GM21737 (cell line): ENCODE data around the gene PIGB.
"Not testable (repeated sequence)": the region's sequence is repeated elsewhere in the genome, so short reads cannot be mapped to it uniquely, and the experiment has no call there.

Experiments used
- ATAC-seq: cut with Tn5 transposase; IDR thresholded peaks from one replicate; pipeline ENCODE4 v1.9.1; 2021; ENCODE audit warnings: mild to moderate bottlenecking, moderate library complexity; ENCODE audit not compliant: unreplicated experiment

The PIGB gene

DNA sequence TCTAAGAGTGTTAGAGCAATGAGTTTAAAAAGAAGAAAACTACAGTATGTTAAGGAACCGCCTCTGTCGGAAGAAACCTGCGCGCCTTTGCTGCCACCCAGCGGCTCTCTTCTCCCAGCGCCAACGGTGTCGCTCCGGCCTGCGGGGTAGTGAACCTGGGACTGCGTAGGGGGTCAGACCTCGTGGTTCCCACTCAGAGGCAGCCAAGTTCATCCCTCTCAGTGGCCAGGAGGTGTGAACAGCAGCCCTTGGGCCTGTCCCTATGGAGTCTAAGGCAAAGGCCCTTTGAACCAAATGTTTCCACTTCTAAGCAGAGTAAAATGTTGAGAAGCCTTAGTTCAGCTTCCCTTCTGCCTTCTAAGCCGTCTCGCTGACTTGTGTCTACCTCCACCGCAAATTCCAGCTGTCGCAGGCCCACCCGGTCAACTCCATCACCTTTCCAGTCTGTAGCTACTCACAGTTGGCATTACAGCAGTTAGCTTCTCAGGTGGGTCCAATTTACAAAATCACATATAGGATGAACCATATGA, 28.4 kb upstream of the PIGB start:
- ATAC-seq, result peak; percentile 68

DNA sequence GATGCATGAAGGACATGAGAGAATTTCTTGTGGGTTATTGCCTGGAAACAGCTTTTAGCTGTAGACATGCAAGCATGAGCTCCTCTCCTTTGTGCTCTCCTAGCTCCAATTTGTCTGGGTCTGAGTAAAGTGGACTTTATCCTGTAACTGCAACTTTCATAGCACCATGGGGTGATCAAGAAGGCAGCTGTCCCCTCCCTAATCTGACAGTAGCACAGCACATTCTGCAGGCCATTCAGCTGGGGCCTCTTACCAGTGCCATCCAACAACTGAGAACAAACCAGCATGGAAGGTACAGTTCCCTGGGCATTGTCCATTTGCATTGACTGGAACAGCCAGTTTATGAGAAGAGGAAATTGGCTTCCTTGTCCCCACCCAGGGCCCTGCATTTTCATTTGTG, 21.7 kb upstream of the PIGB start:
- ATAC-seq, result no peak

DNA sequence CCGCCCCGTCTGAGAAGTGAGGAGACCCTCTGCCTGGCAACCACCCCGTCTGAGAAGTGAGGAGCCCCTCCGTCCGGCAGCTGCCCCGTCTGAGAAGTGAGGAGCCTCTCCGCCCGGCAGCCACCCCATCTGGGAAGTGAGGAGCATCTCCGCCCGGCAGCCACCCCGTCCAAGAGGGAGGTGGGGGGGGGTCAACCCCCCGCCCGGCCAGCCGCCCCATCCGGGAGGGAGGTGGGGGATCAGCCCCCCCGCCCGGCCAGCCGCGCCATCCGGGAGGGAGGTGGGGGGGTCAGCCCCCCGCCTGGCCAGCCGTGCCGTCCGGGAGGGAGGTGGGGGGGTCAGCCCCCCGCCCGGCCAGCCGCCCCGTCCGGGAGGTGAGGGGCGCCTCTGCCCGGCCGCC, 16.2 kb upstream of the PIGB start:
- ATAC-seq, result not testable (repeated sequence)

DNA sequence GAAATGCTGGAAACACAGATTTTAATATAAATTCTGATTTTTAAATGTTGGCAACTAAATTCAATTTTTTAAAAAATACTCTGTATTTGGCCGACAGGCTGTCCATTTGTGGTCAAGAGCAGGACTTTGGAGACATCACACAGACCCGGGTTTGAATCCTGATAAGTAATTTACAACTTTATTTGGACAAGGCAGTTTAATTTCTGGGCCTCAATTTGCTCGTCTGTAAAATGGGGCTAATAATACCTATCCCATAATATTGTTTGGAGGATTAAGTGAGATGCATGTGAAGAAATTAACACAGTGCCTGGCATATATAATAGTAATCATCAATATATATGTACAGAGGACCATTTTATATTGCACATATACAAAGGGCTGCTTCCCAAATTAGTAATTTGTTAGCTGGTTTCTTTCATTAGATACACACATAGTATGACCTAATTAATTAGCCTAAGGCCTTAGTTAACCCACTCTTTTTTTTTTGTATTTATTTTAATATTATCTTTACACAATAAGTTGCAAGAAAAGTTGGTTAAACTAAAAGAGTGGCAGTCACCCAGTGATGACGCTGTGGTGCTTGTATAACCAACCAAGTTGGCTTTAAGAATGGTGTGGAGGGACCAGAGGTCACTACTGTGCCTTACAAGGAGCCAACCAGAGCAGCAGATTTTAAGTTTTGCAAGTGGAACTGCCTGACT, 665 bp downstream of the PIGB start:
- ATAC-seq, result peak; percentile 36

DNA sequence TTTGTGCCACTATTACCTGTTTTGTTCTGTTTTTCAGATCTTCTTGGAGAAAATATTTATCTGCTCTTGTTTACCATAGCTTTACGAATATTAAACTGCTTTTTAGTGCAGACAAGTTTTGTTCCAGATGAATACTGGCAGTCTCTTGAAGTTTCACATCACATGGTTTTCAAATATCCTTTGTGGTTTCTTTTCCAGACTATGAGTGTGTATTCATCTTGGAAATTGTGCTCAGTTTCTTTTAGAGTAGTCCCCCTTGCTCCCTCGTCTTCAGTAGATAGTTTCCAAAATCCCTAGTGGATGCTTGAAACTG, 1.2 kb downstream of the PIGB start:
- ATAC-seq, result no peak

DNA sequence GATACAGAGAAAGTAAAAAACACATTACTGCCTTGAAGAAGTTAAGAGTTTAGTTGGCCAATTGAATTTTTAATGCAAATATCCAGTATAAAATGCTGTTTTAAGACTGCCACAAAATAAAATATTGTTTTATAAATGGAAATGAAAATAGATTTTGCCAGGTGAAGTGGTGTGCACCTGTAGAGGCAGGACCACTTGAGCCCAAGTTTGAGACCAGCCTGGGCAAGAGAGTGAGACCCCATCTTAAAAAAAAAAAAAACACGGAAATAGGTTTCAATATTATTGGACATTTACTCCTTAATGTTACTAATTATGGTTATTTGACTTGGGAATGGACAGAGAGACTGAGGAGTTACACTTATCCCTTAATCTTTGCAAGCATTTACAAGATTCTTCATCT, 1.9 kb downstream of the PIGB start:
- no peak for ATAC-seq

DNA sequence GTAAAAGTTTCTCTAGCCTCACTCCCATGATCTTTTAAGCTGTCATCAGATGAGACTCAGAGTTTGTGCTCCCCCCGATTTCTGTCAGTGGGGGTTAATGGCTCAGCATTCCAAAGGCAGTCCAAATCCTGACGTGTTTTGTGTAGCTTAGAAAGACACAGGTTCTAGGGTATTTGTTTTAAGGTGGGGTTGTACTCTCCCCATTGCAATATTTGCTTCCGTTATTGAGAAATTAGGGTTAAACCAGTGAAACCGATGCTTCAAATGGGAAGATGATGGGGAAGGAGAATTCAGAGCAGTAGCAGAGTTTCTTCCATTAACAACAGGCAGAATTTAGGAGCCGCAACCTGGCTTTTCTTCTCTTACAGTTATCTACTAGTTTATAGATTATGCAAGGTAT, 3.4 kb downstream of the PIGB start:
- ATAC-seq, result no peak

DNA sequence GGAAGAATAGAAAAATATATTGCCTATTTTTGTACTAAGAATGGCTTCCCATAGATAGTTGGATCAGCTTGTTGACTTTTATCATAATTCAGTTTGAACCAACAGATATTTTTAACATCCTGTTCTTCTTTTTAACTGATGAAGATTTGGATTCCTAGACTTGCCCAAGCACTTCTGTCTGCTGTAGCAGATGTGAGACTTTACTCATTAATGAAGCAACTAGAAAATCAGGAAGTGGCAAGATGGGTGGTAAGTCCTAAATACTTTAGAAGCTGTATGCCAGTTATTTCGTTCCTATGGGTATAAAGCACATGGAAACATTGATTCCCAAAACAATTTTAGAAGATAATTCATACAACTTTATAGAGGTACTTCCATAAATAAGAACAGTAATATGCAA, 8.4 kb downstream of the PIGB start:
- ATAC-seq, result no peak

DNA sequence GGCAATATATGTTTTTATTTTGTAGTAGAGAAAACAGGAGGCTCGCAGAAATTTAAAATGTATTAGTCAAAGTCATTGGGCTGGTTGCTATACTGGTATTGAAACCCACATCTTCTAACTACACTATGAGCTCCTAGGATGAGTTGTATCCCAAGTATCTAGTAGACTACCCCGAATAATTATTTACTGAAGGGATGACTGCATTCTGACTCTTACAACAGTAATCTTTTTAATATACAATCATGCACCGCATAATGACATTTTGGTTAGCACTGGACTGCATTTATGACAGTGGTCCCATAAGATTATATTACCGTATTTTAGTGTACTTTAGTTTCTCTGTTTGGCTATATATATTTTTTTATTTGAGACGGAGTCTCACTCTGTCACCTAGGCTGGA, 15.3 kb downstream of the PIGB start:
- no peak for ATAC-seq

DNA sequence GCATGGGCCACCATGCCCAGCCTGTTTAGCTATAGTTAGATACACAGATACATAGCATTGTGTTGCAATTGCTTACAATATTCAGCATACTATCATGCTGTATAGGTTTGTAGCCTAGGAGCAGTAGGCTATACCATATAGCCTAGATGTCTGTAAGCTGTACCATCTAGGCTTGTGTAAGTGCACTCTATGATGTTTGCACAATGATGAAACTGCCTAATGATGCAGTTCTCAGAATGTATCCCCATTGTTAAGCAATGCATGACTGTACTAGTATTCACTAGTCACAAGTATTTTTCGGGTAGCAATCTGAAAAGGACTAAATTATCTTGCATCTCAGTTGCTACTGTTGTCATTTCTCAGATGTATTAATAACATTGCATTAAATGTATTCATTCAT, 16.0 kb downstream of the PIGB start:
- ATAC-seq, result no peak

DNA sequence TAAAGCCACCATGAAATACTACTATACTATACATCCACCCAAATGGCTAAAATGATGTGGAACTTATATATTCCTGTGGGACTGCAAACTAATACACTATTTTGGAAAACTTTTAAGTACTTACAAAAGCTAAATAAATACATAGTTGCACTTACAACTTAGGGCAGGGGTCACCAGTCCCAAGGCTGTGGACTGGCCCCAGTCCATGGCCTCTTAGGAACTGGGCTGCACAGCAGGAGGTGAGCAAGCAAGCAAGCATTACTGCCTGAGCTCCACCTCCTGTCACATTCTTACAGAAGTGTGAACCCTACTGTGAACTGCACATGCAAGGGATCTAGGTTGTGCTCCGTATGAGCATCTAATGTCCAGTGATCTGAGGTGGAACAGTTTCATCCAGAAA, 18.1 kb downstream of the PIGB start:
- no peak for ATAC-seq

DNA sequence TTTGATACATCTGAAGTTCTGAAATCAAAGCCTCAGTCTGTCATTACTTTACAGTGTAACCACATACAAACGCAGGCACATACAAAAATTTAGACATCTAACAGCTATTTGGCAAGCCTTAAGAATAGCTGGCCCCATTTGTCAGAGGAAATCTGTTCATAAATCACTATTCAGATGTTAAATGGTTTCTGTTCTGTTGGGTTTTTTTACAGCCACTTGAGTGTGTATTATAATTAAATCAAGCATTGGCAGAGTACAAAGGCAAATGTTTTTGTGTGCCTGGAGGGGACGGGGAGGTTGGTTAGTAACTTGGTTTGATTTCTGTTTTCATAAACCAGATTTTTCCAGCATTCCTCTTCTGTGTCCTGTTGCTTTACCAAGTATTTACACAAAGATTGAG, 24.1 kb downstream of the PIGB start:
- ATAC-seq, result no peak

DNA sequence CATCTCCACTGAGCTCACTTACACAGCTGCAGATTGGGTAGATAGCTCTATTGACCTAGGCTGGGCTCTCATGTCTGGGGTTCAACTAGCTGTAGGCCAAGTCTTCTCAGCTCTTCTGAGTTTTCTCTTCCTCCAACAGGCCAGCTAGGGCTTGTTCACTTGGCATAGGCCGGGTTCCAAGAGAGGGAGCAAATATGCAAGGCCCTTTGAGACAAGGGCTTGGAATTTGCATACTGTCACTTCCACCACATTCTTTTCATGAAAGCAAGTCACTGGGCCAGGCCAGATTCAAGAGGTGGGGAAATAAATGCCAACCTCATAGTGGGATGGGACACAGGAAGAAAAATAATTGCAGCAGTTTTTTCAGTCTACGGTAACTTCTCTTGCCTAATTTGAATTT, 25.2 kb downstream of the PIGB start:
- ATAC-seq, result no peak

DNA sequence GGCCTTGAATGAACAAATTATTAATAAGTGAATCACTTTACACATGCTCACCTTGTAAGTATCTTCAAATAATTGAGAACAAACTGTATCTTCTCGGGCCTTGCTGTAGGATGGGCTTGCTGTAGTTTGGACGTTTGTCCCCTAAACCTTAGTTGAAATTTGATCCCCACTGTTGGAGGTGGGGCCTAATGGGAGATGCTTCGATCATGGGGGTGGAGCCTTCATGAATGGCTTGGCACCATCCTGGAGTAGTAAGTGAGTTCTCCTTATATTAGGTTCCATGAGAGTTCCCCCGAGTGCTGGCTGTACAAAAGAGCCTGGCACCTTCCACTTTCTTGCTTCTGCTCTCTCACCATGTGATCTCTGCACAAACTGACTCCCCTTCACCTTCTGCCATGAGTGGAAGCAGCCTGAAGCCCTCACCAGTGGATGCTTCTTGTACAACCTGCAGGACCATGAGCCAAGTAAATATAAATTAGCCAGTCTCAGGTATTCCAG, 29.3 kb downstream of the PIGB start:
- ATAC-seq, result no peak

DNA sequence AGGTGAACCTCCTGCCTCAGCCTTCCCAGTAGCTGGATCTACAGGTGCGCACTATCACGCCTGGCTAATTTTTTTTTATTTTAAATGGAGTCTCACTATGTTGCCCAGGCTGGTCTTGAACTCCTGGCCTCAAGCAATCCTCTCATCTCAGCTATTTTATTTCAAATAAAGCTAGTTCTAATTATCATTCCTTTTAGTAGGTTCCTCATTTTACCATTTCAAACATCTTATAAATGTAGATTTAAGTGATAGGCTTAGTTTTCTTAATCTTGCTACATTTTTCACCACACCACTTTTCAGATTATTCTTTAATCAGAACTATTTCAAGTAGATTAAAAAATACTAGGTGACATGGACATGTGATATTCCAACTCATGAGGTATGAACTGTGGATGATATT, 30.3 kb downstream of the PIGB start:
- ATAC-seq, result no peak

DNA sequence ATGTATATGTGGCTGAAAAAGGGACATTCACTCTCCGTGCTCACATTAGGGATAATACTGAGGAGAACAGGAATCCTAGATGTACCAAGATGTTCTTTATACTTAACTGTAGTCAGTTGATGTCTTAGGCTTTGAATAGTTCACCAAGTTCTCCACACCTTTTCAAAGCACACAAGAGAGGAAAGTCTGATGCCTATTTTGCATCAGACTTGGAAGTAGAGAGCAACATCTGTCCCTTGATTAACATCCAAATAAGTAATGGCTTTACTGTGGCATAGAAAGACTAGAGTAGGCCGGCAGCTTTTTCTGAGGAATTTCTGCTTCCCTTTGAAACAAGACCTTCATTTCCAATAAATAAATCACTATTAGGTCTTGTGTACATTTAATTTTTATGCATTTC, 34.0 kb downstream of the PIGB start:
- ATAC-seq, result no peak

DNA sequence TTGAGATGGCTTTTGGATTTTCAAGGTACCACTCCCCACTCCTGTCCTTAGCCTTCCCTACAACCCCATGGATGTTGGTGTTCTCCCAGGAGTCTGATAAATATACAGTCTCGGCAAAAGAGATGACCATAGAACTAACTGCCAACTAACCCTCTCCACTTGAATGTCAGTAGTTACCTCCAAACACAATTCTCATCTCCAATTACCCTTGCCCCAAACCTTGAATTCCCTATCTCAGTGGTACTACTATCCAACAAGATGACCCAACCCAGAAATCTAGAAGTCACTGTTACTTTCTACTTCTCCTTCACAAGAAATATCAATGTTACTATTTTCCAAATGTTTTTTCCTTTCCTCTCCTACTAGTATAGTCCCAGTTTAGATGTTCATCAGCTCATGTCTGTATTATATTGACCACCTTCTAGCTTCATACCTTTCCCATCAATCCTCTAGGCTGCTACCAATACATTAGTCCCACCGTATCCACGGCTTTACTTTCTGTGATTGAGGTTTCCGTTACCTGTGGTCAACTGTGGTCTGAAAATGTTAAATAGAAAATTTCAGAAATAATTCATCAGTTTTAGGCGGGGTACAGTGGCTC, 38.1 kb downstream of the PIGB start:
- ATAC-seq, result no peak

DNA sequence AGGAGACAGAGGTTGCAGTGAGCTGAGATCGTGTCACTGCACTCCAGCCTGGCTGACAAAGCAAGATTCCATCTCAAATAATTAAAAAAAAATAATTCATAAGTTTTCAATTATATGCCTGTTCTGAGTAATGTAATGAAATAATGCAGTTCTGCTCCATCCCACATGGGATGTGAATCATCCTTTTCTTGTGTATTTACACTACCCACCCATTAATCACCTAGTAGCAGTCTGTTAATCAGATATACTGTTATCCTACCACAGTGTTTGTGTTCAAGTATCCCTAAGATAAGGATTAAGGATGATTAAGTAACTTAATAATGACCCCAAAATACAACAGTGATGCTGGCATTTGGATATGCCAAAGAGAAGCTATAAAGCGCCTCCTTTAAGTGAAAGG, 38.8 kb downstream of the PIGB start:
- ATAC-seq, result no peak

DNA sequence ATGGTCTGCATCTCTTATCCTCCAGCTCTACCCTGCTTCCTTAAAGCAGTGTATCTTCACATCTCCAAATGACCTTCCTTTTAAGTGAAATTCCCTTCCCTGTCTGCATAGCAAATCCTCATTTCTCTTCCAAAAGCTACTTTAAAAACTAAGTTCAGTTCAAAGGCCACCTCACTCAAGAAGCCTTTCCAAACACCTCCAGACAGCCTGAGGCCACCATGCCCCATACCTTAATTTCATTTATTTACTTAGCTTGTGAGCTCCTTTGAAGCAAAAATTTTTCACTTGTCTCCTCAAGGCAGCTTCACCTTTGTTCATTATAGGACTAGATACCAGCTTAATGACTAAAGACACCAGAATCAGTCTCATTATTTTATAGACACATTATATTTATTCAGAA, 39.4 kb downstream of the PIGB start:
- ATAC-seq, result no peak

DNA sequence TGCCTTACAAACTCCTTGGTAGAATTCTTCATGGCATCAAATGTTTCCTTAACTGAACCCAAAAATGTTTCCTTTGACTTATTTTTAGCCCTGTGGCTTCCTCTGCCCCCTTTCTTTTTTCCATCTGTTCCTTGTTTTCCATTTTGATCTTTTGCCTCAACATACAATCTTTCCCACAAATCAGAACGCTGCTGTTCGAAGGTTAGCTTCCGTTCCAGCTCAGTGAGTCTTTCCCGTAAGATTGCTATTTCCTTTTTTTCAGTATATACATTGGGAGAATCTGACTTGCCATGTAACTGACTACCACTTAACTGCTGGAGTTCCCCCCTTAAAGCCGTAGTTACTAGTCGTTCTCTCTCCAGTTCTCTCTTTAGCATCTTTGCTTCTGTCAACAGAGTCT, 41.2 kb downstream of the PIGB start:
- ATAC-seq, result no peak

DNA sequence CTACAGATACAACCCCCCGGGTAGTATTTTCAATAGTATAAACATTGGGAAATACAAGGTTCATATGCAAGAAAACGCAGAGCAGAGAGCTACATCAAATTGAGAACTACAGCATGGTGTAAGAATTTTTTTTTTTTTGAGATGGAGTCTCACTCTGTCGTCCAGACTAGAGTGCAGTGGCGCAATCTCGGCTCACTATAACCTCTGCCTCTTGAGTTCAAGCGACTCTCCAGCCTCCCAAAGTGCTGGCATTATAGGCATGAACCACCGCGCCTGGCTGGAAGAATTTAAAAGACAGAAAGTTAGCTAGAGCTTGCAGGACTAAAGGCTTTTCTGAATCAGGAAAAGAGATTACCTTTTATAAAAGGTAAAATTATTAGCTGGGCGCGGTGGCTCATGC, 42.0 kb downstream of the PIGB start:
- ATAC-seq, result no peak

DNA sequence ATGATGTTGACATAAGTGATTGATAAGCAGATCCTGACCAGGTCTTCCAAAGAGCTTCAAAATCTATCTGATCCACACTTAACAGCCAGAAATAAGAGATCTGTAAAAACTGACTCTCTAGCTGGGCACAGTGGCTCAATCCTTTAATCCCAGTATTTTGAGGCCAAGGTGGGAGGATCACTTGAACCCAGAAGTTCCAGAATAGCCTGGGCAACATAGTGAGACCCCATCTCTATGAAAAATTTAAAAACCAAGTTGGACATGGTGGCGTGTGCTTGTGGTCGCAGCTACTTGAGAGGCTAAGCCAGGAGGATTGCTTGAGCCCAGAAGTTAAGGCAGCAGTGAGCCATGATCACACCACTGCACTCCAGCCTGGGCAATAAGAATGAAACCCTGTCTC, 43.6 kb downstream of the PIGB start:
- ATAC-seq, result no peak

DNA sequence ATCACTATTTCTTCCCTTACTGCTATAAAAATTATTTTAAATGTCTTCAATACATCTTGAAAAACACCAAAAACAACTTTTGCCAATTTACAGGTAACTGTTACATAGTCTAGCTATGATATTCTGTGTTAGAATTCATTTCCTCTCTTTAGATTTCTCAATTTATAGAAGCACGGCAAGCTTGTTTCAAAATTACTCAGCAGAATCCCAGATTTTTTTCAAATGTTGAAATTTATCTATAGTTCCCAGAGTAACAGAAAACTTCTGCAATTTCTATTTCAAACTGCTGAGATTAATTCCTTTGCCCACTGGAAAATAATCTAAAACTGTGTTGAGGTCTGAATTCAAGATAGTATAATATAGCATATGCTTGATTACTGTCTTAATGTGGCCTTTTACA, 48.0 kb downstream of the PIGB start:
- no peak for ATAC-seq
